NOMO-1 treated with DMSO at 0.1 percent for 48 hours (cell line): ENCODE results near the gene SUGP2.
"Not testable (repeated sequence)": the region's sequence is repeated elsewhere in the genome, so short reads cannot be mapped to it uniquely, and the experiment has no call there.

ENCODE experiments used
- DNase-seq: peaks from one replicate; lab custom pipeline; 2025; ENCODE audit not compliant: unreplicated experiment; lab: John Stamatoyannopoulos, UW

Gene SUGP2

DNA sequence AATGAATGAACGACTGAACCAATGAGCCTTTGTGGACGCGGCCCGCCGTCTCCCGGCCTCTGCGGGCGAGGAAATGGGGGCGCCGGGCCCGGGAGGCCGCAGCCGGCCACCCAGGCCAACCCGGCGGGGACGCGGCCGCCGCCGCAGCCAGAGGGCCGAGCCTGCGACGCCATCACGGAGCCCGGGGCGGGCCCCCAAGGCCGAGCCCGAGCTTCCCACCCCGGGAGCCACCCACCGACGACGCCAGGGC, 216 bp downstream of the SUGP2 start:
- DNase-seq, result no peak

DNA sequence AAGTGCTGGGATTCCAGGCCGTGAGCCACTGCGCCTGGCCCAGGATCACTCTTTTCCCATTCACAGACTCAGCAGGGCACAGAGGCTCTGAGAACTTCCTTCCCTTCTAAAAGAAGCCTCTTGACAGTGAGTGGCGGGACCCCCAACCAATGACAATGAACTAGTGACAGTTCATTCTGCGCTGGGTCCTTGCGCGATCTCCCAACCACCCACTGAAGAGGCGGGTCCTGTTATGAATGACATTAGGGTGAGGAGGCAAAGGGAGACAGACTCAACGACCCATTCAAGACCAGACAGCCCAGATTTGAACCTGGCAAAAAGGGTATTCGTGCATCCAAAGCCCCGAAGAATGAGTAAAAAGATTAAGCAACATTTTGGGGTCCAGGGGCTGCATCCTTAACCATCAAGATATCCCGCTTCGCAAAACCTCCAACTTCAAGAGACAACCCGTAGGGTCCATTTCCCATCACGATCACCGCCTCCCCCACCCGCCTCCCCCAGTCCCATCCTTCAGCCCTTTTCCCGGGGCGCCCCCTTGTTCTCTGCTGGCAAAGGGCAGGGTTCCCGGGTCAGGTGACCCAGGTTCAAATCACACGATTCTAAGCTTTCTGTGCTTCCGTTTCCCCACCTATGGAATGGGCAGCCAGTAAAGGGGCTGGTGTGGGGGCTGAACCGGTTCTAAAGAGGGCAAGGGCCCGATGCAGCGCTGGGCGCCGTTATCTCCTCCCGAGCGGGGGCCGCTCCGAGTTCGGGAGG, 719 bp downstream of the SUGP2 start:
- peak; percentile 89 for DNase-seq

DNA sequence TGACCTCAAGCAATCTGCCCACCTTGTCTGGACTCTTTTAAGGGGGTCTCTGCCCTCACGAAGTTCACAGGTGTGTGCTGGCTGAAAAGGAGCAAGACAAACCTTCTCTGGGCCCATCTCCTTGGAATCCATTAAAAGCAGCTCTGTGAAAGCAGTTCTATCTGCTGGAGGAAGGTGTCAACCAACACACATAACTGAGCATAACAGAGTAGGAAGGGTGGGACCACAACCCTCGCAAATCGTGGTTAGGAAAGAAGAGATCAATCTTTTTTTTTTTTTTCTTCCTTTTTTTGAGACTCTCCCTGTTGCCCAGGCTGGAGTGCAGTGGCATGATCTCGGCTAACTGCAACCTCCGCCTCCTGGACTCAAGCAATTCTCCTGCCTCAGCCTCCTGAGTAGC, 1.4 kb downstream of the SUGP2 start:
- DNase-seq, result peak; percentile 24

DNA sequence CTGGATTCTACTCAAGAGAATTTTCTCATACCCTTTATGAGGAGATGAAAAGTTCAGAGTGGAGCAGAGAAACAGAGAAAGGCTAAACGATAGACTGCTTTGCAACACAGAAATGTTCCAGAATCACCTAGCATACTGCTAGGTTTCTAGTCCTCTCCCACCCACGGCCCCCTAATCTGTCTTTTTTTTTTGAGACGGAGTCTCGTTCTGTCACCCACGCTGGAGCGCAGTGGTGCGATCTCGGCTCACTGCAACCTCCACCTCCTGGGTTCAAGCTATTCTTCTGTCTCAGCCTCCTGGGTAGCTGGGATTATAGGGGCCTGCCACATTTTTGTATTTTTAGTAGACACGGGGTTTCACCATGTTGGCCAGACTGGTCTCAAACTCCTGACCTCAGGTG, 4.8 kb downstream of the SUGP2 start:
- no peak for DNase-seq

DNA sequence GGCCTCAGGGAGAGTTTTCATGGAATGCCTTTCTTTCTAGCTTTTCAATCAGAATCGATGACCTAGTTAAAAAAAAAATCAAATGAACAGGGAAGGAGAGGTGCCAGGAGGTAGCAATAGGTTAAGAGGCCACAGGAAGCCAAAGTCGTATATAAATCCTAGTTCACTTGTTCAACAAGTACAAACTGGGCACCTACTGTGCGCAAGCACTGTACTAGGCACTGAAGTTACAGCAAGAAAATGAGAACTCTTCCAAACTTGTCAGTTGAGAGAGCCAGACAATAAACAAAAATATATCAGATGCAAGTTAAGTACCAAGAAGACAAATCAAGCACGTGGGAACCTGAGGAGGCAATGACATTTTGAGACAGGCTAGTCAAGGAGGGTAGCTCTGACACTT, 6.1 kb downstream of the SUGP2 start:
- DNase-seq, result no peak

DNA sequence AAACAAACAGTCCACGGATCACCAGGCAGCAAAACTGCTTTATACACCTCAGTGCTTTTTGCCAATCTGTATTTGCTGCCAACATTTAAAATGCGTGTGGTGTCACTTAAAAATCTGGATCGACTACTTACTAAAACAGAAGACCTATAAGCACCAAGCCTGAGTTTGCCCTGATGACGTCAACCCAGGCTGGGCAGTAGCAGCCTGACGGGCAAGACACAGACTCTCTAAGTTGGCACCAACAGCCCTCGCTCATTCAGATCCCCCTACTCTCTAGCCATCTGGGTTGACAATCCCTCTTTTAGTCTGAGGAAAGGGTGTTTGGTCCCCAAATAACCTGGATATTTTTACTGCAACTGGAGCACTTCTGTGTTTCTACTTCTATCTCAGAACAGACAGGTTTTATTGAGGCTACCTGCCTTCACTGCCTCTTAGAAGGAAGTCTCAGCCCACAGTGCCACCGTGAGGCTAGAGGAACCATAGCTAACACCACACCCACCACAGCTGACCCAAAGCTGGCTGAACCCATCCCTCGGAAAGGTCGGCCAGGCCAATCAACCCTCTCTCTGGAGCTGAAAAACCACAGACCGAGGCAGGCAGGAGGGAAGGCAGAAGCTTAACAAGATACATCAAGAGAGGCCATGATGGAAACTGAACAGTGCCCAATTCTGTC, 6.9 kb downstream of the SUGP2 start:
- no peak for DNase-seq

DNA sequence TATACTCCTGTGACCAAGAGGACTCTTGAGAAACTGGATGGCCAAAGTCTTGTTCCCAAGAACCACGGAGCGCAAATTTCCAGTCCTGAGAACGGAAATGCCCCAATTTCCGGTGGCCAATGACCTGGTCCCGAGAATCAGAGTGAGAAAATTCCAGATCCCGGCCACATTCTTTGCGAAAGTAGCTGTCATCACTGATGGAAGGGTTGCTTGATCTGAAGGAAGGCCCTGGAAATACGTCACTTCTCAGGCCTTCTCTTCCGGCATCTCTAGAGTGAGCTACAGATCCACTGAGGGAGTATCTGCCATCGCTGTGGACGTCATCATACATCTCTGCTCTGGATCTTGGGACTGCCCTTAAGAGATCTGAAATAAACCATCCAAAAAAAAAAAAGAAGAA, 7.5 kb downstream of the SUGP2 start:
- DNase-seq, result no peak

DNA sequence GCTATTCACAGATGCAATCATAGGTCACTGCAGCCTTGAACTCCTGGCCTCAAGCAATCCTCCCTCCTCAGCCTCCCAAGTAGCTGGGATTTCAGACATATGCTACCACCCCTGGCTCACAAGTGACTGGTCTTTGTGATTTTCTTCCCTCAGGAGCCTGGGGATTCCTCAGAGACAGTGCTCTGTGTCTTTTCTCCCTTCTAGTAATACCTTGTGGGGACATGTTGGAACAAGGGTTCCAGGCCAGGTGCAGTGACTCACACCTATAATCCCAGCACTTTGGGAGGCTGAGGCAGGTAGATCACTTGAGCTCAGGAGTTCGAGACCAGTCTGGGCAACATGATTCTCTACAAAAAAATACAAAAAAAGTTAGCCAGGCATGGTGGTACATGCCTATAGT, 9.9 kb downstream of the SUGP2 start:
- not testable (repeated sequence) for DNase-seq

DNA sequence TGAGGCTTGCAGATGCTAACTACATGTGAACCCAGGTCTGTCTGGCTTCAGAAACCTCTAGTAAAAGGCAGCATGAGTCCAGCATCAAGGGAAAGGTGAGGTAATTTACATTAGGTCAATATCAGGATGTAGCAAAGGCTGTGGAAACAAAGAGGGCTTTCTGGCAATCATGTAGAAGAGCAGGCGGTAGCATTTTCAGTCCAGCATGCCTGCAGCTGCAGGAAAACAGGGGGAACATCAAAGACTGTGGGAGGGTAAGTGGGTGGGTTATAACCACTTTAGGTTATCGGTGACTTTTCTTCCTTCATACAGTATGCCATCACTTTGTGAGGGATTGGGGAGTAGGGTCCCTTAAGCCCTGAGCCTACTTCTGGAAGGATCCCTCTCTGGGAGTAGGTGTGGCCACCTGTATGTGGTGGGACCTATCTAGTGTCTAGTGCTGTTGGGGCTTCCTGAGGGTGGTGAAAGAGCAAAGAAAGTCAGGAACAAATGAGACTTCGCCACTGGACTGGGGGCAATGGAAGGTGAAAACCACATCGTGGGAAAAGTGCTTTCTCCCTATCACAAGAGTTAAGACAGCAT, 10.8 kb downstream of the SUGP2 start:
- DNase-seq, result no peak

DNA sequence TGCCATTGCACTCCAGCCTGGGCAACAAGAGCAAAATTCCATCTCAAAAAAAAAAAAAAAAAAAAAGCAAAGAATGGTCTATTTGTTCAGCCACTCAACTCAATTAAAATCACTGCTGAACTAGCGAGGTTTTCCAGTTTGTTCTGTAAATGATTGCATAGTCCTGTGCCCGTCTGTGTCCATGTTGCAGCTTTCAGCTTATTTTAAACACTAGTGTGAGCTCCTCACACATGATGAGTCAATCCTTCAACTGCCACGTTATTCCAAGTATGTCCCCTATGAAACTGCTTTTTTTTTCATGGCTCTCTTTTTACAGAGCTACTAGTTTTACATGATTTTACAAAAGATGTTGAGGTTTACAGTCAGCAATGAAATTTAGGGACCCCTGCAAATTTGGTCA, 12.2 kb downstream of the SUGP2 start:
- DNase-seq, result no peak

DNA sequence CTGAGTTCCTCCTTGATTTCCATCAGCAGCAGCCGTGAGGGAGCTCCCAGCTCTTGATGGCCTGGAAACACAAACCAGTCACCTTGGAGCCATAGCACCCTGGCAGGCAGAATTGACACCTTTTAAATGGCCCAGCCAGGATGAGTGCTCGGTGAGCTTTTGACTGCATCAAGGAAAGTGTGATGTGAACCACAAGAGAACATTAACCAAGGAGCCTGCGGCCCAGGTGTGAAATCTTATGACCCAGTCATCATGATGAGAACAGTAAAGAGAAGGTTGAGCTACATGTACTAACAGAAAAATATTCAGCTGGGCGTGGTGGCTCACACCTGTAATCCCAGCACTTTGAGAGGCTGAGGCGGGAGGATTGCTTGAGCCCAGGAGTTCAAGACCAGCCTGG, 22.8 kb downstream of the SUGP2 start:
- no peak for DNase-seq

DNA sequence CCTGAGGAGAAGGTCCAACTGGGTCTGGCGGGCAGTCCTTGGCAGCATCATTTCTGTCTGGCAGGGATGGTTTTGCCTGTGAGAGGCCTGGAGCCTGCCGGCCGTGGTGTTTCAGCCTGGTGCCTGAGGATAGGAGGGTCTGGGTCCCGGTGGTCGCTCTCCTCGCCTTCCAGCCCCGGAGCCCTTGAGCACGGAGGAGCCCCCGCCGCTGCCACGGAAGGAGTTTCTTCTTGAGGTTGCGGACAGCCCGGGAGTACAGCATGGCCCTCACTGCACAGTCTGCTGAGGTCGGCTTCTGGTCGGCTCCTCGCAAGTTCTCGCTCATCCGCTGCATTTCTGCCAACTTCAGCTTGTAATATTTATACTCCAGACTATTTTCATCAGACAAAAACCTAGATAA, 23.4 kb downstream of the SUGP2 start:
- no peak for DNase-seq

DNA sequence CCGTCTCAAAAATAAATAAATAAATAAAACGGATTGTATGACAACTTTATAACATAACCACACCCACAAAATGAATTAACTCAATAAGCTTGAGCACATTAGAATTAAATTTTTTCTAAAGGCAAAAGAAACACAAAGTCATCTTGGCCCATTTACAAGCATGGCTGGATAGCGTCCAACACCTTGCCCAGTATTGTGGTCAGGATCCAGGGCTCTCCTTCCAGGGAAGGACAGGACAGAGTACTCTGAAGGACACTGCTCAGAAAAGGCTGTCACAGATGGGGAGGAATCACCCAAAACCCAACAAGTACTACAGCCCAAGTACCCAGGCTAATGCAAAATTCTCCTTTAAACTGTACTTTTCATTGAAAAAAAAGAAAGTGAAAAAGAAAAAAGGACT, 27.1 kb downstream of the SUGP2 start:
- no peak for DNase-seq

DNA sequence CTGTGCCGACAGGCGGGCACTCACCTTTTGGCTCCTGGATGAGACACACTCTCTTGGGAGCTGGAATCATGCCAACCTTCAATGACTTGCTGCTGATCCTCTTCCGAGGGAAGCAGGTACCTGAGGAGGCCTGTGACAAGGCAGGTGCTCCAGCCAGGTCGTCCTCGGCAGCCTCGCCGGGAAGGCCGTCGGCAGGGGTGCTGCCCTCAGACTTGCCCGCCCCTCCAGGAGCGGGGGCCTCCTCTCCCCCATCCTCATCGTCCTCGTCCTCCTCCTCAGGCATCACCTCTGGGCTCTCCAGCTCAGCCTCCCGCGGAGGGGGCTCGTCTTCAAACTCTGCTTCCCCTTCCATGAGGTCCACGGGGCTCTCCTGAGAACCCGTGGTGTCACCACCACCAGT, 29.2 kb downstream of the SUGP2 start:
- no peak for DNase-seq

DNA sequence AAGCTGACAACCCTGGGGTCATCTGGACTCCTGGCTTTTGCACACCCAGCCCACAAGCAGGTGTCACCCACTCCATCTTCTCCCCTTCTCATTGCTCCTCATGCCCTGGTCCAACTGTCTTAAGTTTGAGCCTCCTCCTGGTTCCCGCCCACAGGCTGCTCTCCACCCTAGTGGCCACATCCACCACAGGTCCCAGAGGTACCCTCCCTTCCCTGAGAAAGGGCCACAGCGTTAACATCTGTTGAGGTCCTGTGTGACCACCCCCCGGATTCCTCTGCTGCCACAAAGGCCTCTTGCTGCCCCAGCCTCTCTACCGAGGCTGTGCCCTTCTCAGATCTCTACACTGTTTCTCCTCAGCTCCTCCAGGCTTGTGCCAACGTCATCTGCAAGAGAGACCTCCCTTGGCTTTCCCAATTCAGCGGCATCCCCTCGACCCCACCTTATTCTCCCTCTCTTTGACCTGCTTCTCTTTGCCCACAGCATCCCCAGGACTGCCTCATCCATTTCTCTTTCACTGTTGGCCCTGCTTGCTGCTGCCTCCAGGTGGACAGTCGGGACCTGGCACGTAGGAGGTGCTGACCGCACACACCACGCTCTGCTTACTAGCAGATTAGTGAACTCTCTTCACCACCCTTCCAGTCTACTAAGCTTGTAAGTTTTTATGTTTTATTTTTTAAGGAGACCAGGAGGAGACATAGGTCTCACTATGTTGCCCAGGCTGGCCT, 33.3 kb downstream of the SUGP2 start:
- no peak for DNase-seq

DNA sequence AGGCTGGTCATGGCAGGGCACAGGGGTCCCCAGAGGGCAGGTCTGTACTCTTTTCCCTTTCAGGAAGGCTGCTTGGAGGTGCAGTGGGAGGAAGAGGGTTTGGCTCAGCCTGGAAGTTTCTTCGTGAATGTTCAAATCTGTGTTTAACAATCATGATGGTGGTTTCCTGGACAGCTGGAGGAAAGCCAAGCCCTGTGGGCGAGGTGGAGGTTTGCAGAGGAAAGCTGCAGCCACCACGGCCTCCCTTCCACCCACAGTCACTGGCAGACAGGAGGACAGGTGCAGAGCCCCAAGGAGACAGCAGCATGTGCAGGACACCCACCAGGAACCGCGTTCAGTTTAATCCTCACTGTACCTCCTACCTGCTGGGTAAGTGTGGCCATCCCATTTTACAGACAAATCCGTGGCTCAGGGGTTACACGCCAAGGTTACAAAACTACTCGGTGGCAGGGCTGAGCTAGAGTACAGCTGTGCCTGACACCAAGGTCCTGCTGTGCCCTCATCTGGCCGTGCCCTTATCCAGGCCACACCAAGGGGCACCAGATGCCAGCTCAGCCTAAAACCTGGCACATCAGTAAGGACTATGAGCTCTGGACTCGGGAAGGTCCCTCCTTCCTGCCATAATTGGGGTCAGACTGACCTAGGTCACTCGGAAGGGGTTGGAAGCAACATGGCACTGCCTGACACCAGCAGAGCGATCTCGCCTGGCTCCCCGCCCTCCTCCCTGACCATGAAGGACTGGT, 34.1 kb downstream of the SUGP2 start:
- DNase-seq, result no peak

DNA sequence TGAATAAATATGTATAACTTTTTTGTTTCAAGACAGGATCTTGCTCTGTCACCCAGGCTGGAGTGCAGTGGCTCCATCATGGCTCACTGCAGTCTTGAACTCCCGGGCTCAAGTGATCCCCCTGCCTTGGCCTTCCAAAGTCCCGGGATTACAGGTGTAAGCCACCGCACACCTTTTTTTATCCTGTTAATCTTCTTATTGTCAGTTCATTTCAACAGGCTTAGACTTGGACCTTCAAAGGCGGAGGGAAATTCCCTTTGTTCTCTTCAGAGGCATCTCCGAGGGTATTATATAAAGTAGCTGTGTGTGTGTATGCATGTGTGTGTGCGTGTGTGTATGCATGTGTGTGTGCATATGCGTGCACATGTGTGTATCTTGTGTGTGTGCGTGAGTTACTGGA, 35.0 kb downstream of the SUGP2 start:
- no peak for DNase-seq

DNA sequence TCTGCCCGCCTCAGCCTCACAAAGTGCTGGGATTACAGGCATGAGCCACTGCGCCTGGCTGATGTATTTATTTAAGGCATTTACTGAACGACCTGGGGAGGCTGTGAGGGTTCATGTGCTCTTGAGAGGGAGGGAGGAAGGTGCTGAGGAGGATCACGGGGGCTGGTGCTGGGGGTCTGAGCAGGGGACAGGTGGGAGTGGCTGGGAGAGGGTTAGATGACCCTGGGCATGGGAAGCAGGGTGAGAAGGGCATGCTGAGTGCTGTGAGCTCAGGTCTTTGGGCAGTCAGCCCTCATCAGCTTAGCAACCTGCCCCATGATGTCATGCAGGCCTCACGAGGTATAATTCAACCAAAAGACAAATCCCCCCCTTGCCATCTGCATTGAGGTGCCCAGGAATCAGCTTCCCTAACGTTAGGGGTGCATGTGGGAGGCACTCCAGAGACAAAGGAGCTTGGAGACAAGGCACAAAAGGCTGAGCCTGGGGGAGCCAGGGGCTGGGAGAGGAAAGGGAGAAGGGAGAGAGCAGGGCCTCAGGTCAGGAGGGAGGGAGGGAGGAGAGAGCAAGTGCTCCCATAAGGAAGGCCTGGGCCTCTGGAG, 36.4 kb downstream of the SUGP2 start:
- DNase-seq, result no peak

DNA sequence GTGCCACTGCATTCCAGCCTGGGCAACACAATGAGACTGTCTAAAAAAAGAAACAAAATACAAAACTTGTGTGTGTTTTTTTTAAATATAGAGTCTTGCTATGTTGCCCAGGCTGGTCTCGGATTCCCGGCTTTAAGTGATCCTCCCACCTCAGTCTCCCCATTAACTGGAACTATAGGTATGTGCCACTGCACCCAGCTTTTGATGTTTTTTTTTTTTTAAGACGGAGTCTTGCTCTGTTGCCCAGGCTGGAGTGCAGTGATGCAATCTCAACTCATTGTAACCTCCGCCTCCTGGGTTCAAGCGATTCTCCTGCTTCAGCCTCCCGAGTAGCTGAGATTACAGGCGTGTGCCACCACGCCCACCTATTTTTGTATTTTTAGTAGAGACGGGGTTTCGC, 37.0 kb downstream of the SUGP2 start:
- no peak for DNase-seq

DNA sequence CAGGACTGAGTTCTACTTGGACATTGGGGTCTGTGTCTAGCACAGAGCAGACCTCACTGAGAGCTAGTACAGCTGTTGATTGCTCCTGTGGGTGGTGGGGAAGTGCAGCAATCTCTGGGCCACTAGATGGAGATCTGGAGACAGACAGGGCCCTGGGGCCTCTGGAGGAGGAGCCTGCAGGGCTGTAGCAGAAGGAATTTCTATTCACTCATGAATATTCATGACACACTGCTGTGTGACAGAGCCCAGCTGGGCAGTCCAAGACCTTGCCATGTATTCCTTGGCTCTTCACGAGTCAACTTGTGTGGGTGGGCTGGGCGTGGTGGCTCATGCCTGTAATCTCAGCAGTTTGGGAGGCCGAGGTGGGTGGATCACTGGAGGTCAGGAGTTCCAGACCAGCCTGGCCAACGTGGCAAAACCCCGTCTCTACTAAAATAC, 37.5 kb downstream of the SUGP2 start:
- peak; percentile 25 for DNase-seq

DNA sequence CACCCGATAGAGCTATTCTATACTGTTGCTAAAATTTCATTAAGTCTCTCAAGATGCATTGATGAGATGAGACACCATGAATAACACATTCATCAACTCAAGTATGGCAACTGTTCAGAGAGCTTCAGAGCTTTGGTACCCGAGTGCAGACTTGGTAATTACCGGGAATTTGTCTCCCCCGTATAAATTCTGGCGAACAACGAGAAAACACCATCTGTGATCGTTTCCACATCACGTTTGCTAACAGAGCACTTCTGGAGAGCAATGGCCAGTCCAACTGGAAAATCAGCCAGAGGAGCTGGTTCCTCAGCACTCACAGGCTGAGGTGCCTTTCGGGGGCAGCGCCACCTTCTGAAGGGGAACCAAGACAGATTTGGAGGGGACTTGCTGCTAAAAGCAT, 40.2 kb downstream of the SUGP2 start:
- DNase-seq, result no peak
